Stimulated activated naive CD8-positive, alpha-beta T cell treated with anti-CD3 and anti-CD28 coated beads, Interleukin-15, amount 100 ng/mL, for 72 hours (primary cell): ENCODE measurements around the gene MARCHF9.
"Not testable (repeated sequence)": the region's sequence is repeated elsewhere in the genome, so short reads cannot be mapped to it uniquely, and the experiment has no call there.

Experiments
- ATAC-seq: fragments of 150-1000 bp; cut with Tn5 transposase; 2 replicates; pipeline ENCODE4 v1.10.0; 2021; ENCODE audit warnings: mild to moderate bottlenecking, moderate library complexity
- DNase-seq, 2 donors: peaks; one replicate each; pipeline ENCODE4 v3.0.0; 2021 to 2022
- H3K27ac Mint-ChIP-seq, 2 donors: one replicate each; pipeline ENCODE4 v1.8.0; 2022; ENCODE audit warnings: mild to moderate bottlenecking in 2 of 2, mixed read lengths in 2 of 2, moderate library complexity in 2 of 2
- H3K27me3 Mint-ChIP-seq: one replicate; pipeline ENCODE4 v1.8.0; 2022; ENCODE audit warnings: mixed read lengths
- H3K4me1 Mint-ChIP-seq: one replicate; pipeline ENCODE4 v1.8.0; 2022; ENCODE audit warnings: mild to moderate bottlenecking, mixed read lengths
- H3K4me3 Mint-ChIP-seq, 2 donors: one replicate each; pipeline ENCODE4 v1.8.0; 2022; ENCODE audit warnings: mild to moderate bottlenecking in 2 of 2, mixed read lengths in 2 of 2, moderate library complexity in 1 of 2
- H3K9me3 Mint-ChIP-seq, 2 donors: one replicate each; pipeline ENCODE4 v1.8.0; 2022; ENCODE audit warnings: mixed read lengths in 2 of 2

MARCHF9 gene

GRCh38 chr12:57754411-57755193 lies at the start of gene MARCHF9:
Gene MARCHF9 (plus strand): TSS chr12:57755103. CDS start chr12:57755529, 426 bp downstream.
- H3K27ac Mint-ChIP-seq = peak within 1 kb of the TSS in 1 of 2 donors; percentile 13
- peak; percentile 67 to 81 for DNase-seq
- no peaks in the 10 kb centered on the region for H3K27me3 Mint-ChIP-seq
- H3K9me3 Mint-ChIP-seq = no peaks in the 10 kb centered on the region
- H3K4me1 Mint-ChIP-seq = peaks cover 70% of the 10 kb centered on the region
- peak; percentile 50 for ATAC-seq
- H3K4me3 Mint-ChIP-seq = peak within 1 kb of the TSS; percentile 92 to 93

GRCh38 chr12:57707250-57707649 lies 47.7 kb upstream of the MARCHF9 start:
- Mint-ChIP-seq H3K4me3 (no peak overlapping the region), H3K27me3 (no peaks in the 10 kb centered on the region), H3K4me1 (no peaks in the 10 kb centered on the region), H3K27ac (no peak overlapping the region), H3K9me3 (no peaks in the 10 kb centered on the region)
- no peak for DNase-seq
- ATAC-seq = no peak

- H3K4me3 Mint-ChIP-seq = no peak overlapping the region
- H3K27ac Mint-ChIP-seq = no peak overlapping the region
- H3K27me3 Mint-ChIP-seq = no peaks in the 10 kb centered on the region
- ATAC-seq = no peak
- no peak for DNase-seq
- no peaks in the 10 kb centered on the region for H3K9me3 Mint-ChIP-seq
- H3K4me1 Mint-ChIP-seq = no peaks in the 10 kb centered on the region
These were observed 46.6 kb upstream of the MARCHF9 start for GRCh38 chr12:57708296-57708695.

- no peak for ATAC-seq
- no peaks in the 10 kb centered on the region for H3K9me3 Mint-ChIP-seq
These were observed 42.2 kb upstream of the MARCHF9 start for GRCh38 chr12:57712701-57713100.

GRCh38 chr12:57713209-57713608 lies 41.7 kb upstream of the MARCHF9 start:
- Mint-ChIP-seq H3K4me3 (no peak overlapping the region), H3K27me3 (no peaks in the 10 kb centered on the region), H3K9me3 (no peaks in the 10 kb centered on the region), H3K4me1 (no peaks in the 10 kb centered on the region), H3K27ac (no peak overlapping the region)
- DNase-seq (no peak), ATAC-seq (no peak)

More at GRCh38 chr12:57712701-57713100, 42.2 kb upstream of the MARCHF9 start:
- H3K4me3 Mint-ChIP-seq = no peak overlapping the region
- H3K27me3 Mint-ChIP-seq = no peaks in the 10 kb centered on the region
- H3K27ac Mint-ChIP-seq = no peak overlapping the region
- no peak for DNase-seq
- no peaks in the 10 kb centered on the region for H3K4me1 Mint-ChIP-seq

GRCh38 chr12:57715036-57715748 lies 39.7 kb upstream of the MARCHF9 start:
- H3K27ac Mint-ChIP-seq, H3K9me3 Mint-ChIP-seq, H3K4me1 Mint-ChIP-seq, H3K4me3 Mint-ChIP-seq, ATAC-seq, H3K27me3 Mint-ChIP-seq, DNase-seq: not testable (repeated sequence)

GRCh38 chr12:57715786-57716185 lies 39.1 kb upstream of the MARCHF9 start:
- Mint-ChIP-seq H3K9me3 (no peaks in the 10 kb centered on the region), H3K27ac (peak overlapping the region in 1 of 2 donors; percentile 29), H3K4me3 (no peak overlapping the region), H3K4me1 (no peaks in the 10 kb centered on the region), H3K27me3 (no peaks in the 10 kb centered on the region)
- ATAC-seq (no peak), DNase-seq (no peak)

- ATAC-seq (no peak), DNase-seq (no peak)
- no peaks in the 10 kb centered on the region for H3K4me1 Mint-ChIP-seq
- no peaks in the 10 kb centered on the region for H3K9me3 Mint-ChIP-seq
- H3K27me3 Mint-ChIP-seq = no peaks in the 10 kb centered on the region
- H3K4me3 Mint-ChIP-seq = no peak overlapping the region
- H3K27ac Mint-ChIP-seq = peak overlapping the region in 1 of 2 donors; percentile 24
These were observed 38.6 kb upstream of the MARCHF9 start for GRCh38 chr12:57716305-57716704.

- DNase-seq = no peak
- H3K4me1 Mint-ChIP-seq = peaks cover 4% of the 10 kb centered on the region
- no peaks in the 10 kb centered on the region for H3K9me3 Mint-ChIP-seq
- no peak overlapping the region for H3K4me3 Mint-ChIP-seq
- ATAC-seq = no peak
- peak overlapping the region in 1 of 2 donors; percentile 54 for H3K27ac Mint-ChIP-seq
- no peaks in the 10 kb centered on the region for H3K27me3 Mint-ChIP-seq
These were observed 37.8 kb upstream of the MARCHF9 start for GRCh38 chr12:57717131-57717530.

GRCh38 chr12:57717846-57718640 lies 36.9 kb upstream of the MARCHF9 start:
- Mint-ChIP-seq H3K27ac (peak overlapping the region; percentile 0 to 2), H3K4me3 (no peak overlapping the region)
- no peak for DNase-seq

GRCh38 chr12:57718641-57719528 lies 36.0 kb upstream of the MARCHF9 start:
- H3K27ac Mint-ChIP-seq = no peak overlapping the region
- H3K9me3 Mint-ChIP-seq = no peaks in the 10 kb centered on the region
- H3K4me3 Mint-ChIP-seq = no peak overlapping the region
- peaks cover 4% of the 10 kb centered on the region for H3K4me1 Mint-ChIP-seq
- DNase-seq (no peak), ATAC-seq (no peak)
- H3K27me3 Mint-ChIP-seq = no peaks in the 10 kb centered on the region

More at GRCh38 chr12:57717846-57718640, 36.9 kb upstream of the MARCHF9 start:
- Mint-ChIP-seq H3K27me3 (no peaks in the 10 kb centered on the region), H3K9me3 (no peaks in the 10 kb centered on the region), H3K4me1 (peaks cover 4% of the 10 kb centered on the region)
- no peak for ATAC-seq

GRCh38 chr12:57719777-57720605 lies 34.9 kb upstream of the MARCHF9 start:
- Mint-ChIP-seq H3K4me1 (peaks cover 4% of the 10 kb centered on the region), H3K27me3 (no peaks in the 10 kb centered on the region), H3K9me3 (no peaks in the 10 kb centered on the region), H3K4me3 (no peak overlapping the region), H3K27ac (no peak overlapping the region)
- ATAC-seq (no peak), DNase-seq (no peak)

GRCh38 chr12:57720606-57721595 lies 34.0 kb upstream of the MARCHF9 start:
- no peak for DNase-seq
- peak overlapping the region in 1 of 2 donors; percentile 62 for H3K27ac Mint-ChIP-seq
- peaks cover 7% of the 10 kb centered on the region for H3K4me1 Mint-ChIP-seq
- ATAC-seq = no peak
- no peaks in the 10 kb centered on the region for H3K9me3 Mint-ChIP-seq
- H3K4me3 Mint-ChIP-seq = no peak overlapping the region
- H3K27me3 Mint-ChIP-seq = no peaks in the 10 kb centered on the region
